ENCODE measurements around the gene MRPL37.

DNA sequence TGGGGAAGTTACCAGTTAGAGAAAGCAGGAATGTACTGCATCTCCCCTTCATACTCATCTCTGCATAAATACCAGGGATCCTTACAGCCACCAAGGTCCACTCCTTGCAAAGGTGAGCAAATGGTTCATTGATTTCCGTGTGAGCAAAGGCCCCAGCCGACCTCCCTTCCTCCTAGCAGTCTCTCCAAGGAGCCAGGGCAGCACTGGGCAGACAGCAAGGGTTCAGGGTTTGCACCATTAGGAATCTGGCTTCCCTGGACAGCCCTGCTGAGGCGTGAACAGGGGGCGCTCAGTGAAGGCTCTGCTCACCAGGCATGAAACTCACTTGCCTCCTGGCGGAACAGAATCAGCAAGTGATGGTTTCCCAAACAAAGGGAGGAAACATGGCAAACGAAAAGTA is 65.7 kb downstream of the MRPL37 start:
- TF ChIP-seq, protein P1, sequence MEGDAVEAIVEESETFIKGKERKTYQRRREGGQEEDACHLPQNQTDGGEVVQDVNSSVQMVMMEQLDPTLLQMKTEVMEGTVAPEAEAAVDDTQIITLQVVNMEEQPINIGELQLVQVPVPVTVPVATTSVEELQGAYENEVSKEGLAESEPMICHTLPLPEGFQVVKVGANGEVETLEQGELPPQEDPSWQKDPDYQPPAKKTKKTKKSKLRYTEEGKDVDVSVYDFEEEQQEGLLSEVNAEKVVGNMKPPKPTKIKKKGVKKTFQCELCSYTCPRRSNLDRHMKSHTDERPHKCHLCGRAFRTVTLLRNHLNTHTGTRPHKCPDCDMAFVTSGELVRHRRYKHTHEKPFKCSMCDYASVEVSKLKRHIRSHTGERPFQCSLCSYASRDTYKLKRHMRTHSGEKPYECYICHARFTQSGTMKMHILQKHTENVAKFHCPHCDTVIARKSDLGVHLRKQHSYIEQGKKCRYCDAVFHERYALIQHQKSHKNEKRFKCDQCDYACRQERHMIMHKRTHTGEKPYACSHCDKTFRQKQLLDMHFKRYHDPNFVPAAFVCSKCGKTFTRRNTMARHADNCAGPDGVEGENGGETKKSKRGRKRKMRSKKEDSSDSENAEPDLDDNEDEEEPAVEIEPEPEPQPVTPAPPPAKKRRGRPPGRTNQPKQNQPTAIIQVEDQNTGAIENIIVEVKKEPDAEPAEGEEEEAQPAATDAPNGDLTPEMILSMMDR (optimal IDR thresholded peaks at IDR 0.05 in 1 of 3, IDR thresholded peaks at IDR 0.05 in 1 of 3, conservative IDR thresholded peaks at IDR 0.05 in 1 of 3; ENCODE audit: extremely low read depth in 1 of 3, insufficient read depth in 2 of 3, low read length in 3 of 3), result no peak
- TF ChIP-seq EZH2 (IDR thresholded peaks at IDR 0.05; ENCODE audit: low read length), result no peak

Data from keratinocyte (primary cell).